GM12872 (cell line): ENCODE data around the gene MAP7.

Source experiments
- TF ChIP-seq, protein P1 (sequence below): IDR thresholded peaks from 3 replicates; pipeline ENCODE4 v1.5.1; 2011; ENCODE audit warnings: low read depth, mild to moderate bottlenecking, low read length, moderate library complexity; ENCODE audit not compliant: insufficient read depth

MAP7 gene

DNA sequence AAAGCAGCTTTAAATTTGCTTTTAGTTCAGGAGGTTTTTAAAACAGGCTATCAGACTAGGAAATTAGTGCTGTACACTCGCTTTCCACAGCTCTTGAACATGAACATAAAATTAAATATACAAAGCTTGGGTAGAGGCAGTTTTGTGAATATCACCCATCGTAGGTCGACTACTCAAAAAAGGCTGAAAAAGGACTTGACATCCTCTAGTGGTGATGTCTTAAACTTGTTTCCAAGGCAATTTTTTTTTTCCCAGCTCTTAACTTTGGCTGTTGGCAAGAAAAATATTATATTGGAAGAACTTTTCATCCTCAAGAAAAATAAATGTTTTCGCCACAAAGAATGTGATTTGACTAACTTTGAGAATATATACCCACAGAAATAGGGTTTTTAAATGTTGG lies 2.9 kb downstream of the MAP7 start:
- TF ChIP-seq, protein P1, sequence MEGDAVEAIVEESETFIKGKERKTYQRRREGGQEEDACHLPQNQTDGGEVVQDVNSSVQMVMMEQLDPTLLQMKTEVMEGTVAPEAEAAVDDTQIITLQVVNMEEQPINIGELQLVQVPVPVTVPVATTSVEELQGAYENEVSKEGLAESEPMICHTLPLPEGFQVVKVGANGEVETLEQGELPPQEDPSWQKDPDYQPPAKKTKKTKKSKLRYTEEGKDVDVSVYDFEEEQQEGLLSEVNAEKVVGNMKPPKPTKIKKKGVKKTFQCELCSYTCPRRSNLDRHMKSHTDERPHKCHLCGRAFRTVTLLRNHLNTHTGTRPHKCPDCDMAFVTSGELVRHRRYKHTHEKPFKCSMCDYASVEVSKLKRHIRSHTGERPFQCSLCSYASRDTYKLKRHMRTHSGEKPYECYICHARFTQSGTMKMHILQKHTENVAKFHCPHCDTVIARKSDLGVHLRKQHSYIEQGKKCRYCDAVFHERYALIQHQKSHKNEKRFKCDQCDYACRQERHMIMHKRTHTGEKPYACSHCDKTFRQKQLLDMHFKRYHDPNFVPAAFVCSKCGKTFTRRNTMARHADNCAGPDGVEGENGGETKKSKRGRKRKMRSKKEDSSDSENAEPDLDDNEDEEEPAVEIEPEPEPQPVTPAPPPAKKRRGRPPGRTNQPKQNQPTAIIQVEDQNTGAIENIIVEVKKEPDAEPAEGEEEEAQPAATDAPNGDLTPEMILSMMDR = peak; percentile 49

DNA sequence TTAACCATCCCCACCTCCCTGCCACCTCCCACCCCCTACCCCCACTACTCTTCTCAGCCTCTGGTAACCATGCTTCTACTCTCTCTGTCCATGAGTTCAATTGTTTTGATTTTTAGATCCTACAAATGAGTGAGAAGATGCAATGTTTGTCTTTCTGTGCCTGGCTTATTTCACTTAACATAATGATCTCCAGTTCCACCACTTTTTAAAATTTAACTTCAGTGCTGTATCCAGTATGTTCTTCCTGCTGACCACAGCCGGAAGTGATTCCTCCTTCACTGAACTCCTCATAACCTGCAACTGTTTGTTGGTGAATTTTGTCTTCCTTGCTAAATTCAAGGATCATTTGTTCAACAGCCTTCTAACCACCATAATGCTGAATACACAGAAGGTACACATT lies 3.9 kb downstream of the MAP7 start:
- TF ChIP-seq, protein P1 = no peak

DNA sequence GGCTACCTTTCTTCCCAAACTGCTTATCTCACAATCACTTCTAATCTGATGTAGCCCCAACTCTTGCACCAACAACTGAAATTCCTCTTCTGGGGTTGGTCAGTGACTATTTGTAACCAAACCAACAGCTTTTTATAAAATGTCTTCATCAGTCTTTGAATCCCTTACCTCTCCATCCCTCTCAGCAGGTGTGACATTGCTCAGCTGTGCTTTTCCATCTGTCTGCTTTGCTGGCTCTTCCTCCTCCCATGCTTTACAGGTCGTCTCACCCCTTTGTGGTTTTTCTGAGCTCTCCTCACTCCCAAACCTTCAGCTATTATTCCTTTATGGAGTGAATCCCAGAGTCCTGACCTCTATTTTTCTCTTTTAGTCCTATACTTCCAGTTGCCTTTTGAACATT lies 5.9 kb downstream of the MAP7 start:
- TF ChIP-seq, protein P1 = no peak

DNA sequence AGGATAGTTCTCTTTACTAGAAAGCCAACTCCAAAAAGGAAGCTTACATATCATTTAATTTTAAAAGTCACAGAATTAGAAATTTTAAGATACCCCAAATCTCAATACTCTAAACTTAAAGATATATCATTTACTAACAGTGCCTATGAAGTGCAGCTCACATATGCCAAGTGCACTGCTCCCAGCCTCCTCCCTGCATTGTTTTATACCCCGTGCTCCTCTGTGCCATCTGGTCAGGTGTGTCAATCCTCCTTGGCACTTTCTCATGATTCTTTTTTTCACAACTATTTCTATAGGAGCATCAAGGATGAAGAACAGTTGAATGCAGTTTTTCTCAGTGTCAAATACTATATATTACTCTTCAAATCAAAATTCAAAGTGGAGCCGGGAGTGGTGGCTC lies 8.8 kb downstream of the MAP7 start:
- TF ChIP-seq, protein P1 = no peak

DNA sequence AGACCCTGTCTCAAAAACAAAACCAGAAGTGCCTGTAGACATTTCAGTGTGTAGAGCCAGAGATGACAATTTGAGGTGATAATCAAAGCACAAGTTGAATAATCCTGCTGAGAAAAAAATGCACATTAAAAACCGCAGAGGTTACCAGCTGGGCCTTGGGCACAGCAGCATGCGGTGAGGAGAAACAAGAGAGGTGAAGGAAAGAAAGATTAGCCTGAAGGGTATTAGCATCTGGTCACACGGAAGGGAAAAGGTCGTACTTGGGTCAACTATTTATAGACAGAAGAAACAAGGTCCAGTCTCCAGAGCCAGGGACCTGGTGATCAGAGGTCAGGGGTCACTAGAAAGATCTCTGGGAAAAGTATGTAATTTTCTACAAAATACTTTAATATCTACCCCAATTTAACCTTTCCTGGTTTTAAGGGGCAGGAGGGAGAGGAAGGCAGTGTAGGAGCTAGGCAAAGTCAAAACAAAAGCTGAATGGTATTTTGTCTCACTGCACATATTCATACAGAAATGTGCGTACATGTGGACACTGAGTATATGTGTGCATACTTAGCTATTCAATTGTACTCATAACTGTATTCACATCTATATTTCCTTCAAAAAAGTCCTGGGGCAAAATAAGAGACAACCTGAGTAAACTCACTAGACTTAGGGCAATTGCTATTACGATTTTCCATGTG lies 10.1 kb downstream of the MAP7 start:
- TF ChIP-seq, protein P1 = no peak

DNA sequence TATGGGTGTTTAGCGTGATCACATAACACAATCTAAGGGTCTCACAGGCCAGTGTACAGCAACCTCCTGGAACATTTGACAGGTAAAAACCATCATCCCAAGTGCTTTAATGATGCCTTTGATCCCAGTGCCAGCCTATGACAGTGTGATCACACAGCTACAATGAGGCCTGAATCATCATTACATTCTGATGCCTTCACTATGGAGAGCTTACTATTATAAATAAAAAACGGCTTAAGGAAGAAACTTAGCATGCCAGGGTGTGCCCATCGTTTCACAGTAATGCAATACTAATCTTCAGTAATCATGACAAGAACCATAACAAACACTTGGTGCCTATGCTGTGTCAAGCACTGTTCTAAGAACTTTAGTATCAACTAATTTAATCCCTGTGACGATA lies 11.4 kb downstream of the MAP7 start:
- TF ChIP-seq, protein P1 = no peak

DNA sequence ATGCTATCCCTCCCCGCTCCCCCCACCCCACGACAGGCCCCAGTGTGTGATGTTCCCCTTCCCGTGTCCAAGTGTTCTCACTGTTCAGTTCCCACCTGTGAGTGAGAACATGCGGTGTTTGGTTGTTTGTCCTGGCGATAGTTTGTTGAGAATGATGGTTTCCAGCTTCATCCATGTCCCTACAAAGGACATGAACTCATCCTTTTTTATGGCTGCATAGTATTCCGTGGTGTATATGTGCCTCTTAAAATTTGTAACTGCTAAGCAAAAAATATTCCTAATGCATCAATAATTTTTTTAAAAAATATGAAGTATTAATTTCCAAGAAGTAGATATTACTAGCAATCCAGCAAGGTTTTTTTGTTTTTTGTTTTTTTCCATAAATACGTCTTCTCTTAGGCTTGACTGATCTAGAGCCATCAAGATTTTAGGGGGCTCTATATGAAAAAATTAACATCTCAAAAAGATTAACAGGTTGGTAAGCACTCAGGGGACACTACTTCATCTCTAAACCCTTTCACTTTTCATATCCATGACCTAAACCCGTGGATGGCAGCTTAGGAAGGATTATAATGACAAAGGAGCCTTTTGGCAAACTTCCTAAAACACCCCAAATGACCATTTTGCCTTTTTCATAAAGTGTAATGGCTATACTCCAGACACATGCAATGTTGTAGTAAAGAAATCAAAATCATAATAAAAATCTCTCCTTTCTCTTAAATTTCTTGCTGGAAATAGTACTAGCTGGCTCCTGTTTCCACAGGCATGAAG lies 14.2 kb downstream of the MAP7 start:
- TF ChIP-seq, protein P1 = no peak
